ENCODE results near the gene CRNKL1.

DNA sequence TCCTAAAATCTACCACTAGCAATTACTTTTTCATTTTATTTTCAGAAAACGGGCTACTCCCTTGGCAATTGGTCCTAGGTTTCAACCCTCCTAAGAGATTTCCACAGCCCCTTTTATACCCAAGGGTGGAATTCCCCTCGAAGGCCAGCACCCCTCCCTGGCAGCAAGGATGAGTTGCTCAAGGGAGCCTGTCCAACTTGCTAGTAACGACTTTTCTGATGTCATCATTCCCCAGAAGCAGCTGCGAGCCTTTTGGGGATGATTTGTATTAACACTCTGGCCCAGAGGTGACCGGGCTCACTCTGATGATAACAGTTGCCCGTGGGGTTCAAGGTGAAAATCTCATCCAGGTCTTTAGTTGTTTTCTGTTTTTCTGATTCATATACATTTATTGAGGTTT, 65.8 kb downstream of the CRNKL1 start:
- TF ChIP-seq, protein P1, sequence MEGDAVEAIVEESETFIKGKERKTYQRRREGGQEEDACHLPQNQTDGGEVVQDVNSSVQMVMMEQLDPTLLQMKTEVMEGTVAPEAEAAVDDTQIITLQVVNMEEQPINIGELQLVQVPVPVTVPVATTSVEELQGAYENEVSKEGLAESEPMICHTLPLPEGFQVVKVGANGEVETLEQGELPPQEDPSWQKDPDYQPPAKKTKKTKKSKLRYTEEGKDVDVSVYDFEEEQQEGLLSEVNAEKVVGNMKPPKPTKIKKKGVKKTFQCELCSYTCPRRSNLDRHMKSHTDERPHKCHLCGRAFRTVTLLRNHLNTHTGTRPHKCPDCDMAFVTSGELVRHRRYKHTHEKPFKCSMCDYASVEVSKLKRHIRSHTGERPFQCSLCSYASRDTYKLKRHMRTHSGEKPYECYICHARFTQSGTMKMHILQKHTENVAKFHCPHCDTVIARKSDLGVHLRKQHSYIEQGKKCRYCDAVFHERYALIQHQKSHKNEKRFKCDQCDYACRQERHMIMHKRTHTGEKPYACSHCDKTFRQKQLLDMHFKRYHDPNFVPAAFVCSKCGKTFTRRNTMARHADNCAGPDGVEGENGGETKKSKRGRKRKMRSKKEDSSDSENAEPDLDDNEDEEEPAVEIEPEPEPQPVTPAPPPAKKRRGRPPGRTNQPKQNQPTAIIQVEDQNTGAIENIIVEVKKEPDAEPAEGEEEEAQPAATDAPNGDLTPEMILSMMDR (conservative IDR thresholded peaks at IDR 0.05; ENCODE audit: low read length) = no peak
- TF ChIP-seq EZH2phosphoT487 (IDR thresholded peaks at IDR 0.05; ENCODE audit: borderline replicate concordance, low read depth, low read length) = no peak
